HepG2 (cell line): ENCODE measurements around the gene TENM3. TPM values are rescaled to one million over a fixed set of nuclear protein-coding genes. Genes with fewer than 3 reads are reported as not detected.

Source experiments
- ATAC-seq: fragments of 200-7000 bp; cut with Tn5 transposase; 3 replicates; pipeline ENCODE4 v1.9.1; 2020; ENCODE audit warnings: mild to moderate bottlenecking, moderate library complexity
- BruUV-seq: library from RNA; stranded (reverse); fragments of 400-500 nt; replicated peaks from 2 replicates; lab custom pipeline; 2021; lab: Mats Ljungman, UMichigan
- CTCF ChIA-PET: fragments of 300-600 bp; formaldehyde crosslinking; extraction: SDS; loops from one replicate; lab custom pipeline; 2021; ENCODE audit warnings: low total read pairs, inconsistent platforms, low intra/inter-chr PET ratio; lab: Yijun Ruan, JAX
- POLR2A ChIA-PET: fragments of 350-600 bp; sonication (Branson Sonifier 250); formaldehyde crosslinking; loops from one replicate; lab custom pipeline; 2020; ENCODE audit warnings: antibody characterized with exemption, inconsistent platforms; lab: Yijun Ruan, JAX
- DNase-seq: peaks from one replicate; pipeline ENCODE4 v3.0.0-alpha.2; 2015; ENCODE audit warnings: low spot score
- FAIRE-seq: peaks from 3 replicates; lab custom pipeline; 2011; peaks lifted over from hg19 to GRCh38; lab: Jason Lieb, UNC
- H2AFZ ChIP-seq: one replicate; pipeline ENCODE4 v1.6.1; 2011; ENCODE audit warnings: low read length, inconsistent platforms
- H3K27ac ChIP-seq: fragments of 300-600 bp; 3 replicates; pipeline ENCODE4 v1.8.0; 2011; ENCODE audit warnings: mixed run types, mild to moderate bottlenecking, mixed read lengths, low read length, inconsistent platforms; ENCODE audit not compliant: insufficient read depth; ENCODE audit errors: extremely low read length
- H3K27me3 ChIP-seq, 2 experiments: fragments of 200-600 bp in 1 of 2; 2 replicates in 1 of 2; 3 replicates in 1 of 2; pipeline versions ENCODE4 v1.6.0 to v1.8.0; 2011; ENCODE audit warnings: low read length in 2 of 2, mild to moderate bottlenecking in 2 of 2, moderate library complexity in 2 of 2, inconsistent platforms in 1 of 2; ENCODE audit not compliant: insufficient read depth in 2 of 2, control insufficient read depth in 1 of 2
- H3K36me3 ChIP-seq, 2 experiments: fragments of 200-600 bp in 1 of 2; replicated peaks in 1 of 2; 2 replicates in 1 of 2; 3 replicates in 1 of 2; pipeline versions ENCODE4 v1.5.1 to v1.8.0; 2011; ENCODE audit warnings: low read length in 2 of 2, inconsistent platforms in 1 of 2; ENCODE audit not compliant: insufficient read depth in 2 of 2, control insufficient read depth in 1 of 2
- H3K4me1 ChIP-seq: 2 replicates; pipeline ENCODE4 v1.5.1; 2012; ENCODE audit warnings: low read length, inconsistent platforms; ENCODE audit not compliant: insufficient read depth
- H3K4me2 ChIP-seq: 2 replicates; pipeline ENCODE4 v1.6.0; 2011; ENCODE audit warnings: low read depth, low read length, inconsistent platforms
- H3K4me3 ChIP-seq, 3 experiments: fragments of 200-600 bp in 1 of 3; sonication (generic), shearing (Covaris generic) in 1 of 3; replicated peaks in 1 of 3; 2 replicates each; pipeline ENCODE4 v1.5.1; 2011 to 2016; ENCODE audit warnings: low read length in 3 of 3, inconsistent platforms in 2 of 3, low read depth in 2 of 3, mild to moderate bottlenecking in 2 of 3, control low read depth in 1 of 3, mixed read lengths in 1 of 3; ENCODE audit not compliant: insufficient read depth in 1 of 3
- H3K79me2 ChIP-seq: one replicate; pipeline ENCODE4 v1.6.1; 2011; ENCODE audit warnings: low read length, inconsistent platforms; ENCODE audit not compliant: insufficient read depth
- H3K9ac ChIP-seq: 2 replicates; pipeline ENCODE4 v1.6.0; 2011; ENCODE audit warnings: mild to moderate bottlenecking, low read depth, low read length, inconsistent platforms; ENCODE audit not compliant: insufficient read depth
- H3K9me3 ChIP-seq: 2 replicates; pipeline ENCODE4 v1.5.1; 2012; ENCODE audit warnings: mild to moderate bottlenecking, low read length
- H4K20me1 ChIP-seq: 2 replicates; pipeline ENCODE4 v1.6.0; 2011; ENCODE audit warnings: inconsistent platforms, mild to moderate bottlenecking, low read length, moderate library complexity; ENCODE audit not compliant: insufficient read depth
- SMC3 ChIP-seq: IDR thresholded peaks from 2 replicates; pipeline ENCODE4 v1.6.1; 2011; ENCODE audit warnings: low read length, improper control_type of control experiment
- WGBS: methylation state at CpG from one replicate; pipeline ENCODE4 v1.1.6; 2017; ENCODE audit warnings: low lambda C conversion rate; 5-methylcytosine and 5-hydroxymethylcytosine counted together
- in situ Hi-C: cut with HindIII; loops from 2 replicates; pipeline ENCODE4 v1.10.0; 2017; ENCODE audit warnings: low pct_unique_long_range_greater_than_20kb; ENCODE audit not compliant: extremely low pct_ligation_motif_present
- intact Hi-C: fragments of 100-400 bp; cut with micrococcal nuclease; formaldehyde crosslinking; loops from one replicate; pipeline ENCODE4 v1.10.0; 2022; ENCODE audit not compliant: unreplicated experiment
- polyA plus RNA-seq, 8 experiments: library from polyadenylated mRNA; depleted of rRNA in 3 of 8; stranded (reverse) in 7 of 8; unstranded in 1 of 8; fragments of >200 nt; fragmentation: Illumina TruSeq in 4 of 8; extraction: Trizol in 4 of 8; gene quantifications; 2 replicates each; pipeline versions ENCODE4 v1.2.1 to v1.2.3, GENCODE V29; 2011 to 2016; ENCODE audit warnings: low read depth in 4 of 8, missing spikeins in 1 of 8, mixed read lengths in 1 of 8; ENCODE audit not compliant: insufficient read depth in 1 of 8
- total RNA-seq, 5 experiments: library from RNA; depleted of rRNA; stranded (reverse); fragments of >200 nt; fragmentation: Illumina TruSeq; extraction: Trizol; gene quantifications; 2 replicates each; pipeline ENCODE4 v1.2.3, GENCODE V29; 2016; ENCODE audit warnings: low read depth in 1 of 5
- TF ChIP-seq, protein P1 (sequence below), 2 experiments: sonication (generic) in 1 of 2; formaldehyde crosslinking in 1 of 2; IDR thresholded peaks; 2 replicates each; pipeline versions ENCODE4 v1.6.1 to v1.9.0; 2014 to 2022; ENCODE audit warnings: antibody characterized with exemption in 1 of 2, borderline replicate concordance in 1 of 2, inconsistent platforms in 1 of 2, low read depth in 1 of 2, missing genetic modification reagents in 1 of 2
- TF ChIP-seq, protein P2 (sequence below), 2 experiments: fragments of 450-650 bp in 1 of 2; sonication (generic) in 1 of 2; formaldehyde crosslinking in 1 of 2; IDR thresholded peaks; 2 replicates each; pipeline versions ENCODE4 v1.6.1 to v1.8.0; 2016 to 2022; ENCODE audit warnings: antibody characterized with exemption in 1 of 2, mild to moderate bottlenecking in 1 of 2, missing genetic modification reagents in 1 of 2

The TENM3 gene
- total and polyA plus RNA-seq, 2 of the 13 experiments (the other 11 are each of a cell fraction or from before 2014, with no cell fraction given): 0.04 TPM; not detected in 1

DNA sequence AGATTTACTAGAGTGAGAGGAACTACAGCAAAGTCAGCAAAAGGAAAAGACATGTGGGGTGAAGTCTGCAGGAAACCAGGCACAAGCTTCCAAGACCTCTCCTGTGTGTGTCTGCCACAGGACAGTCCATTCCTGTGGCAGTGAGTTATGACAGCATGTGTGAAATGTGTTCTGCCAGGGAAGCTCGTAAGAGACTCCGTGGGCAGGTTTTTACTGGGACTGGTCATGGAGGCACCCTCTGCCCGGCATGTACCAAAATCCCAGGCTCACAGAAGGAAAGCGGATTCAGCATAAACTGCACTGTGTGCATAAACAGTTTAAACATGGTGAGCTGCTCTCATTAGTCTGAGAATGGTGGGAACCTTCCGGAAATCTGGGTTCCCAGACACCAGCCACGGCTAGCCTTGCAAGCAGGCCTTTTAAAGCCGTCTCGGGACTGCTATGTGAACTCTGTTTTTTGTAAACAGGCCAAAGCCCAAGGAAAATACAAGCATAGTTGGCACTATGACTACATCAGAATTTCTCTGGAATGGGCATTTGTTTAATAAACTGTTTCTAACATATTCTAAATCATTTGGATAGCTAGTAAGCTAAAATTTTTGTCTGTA is 288.5 kb downstream of the TENM3 start (continued):
- TF ChIP-seq, protein P1, sequence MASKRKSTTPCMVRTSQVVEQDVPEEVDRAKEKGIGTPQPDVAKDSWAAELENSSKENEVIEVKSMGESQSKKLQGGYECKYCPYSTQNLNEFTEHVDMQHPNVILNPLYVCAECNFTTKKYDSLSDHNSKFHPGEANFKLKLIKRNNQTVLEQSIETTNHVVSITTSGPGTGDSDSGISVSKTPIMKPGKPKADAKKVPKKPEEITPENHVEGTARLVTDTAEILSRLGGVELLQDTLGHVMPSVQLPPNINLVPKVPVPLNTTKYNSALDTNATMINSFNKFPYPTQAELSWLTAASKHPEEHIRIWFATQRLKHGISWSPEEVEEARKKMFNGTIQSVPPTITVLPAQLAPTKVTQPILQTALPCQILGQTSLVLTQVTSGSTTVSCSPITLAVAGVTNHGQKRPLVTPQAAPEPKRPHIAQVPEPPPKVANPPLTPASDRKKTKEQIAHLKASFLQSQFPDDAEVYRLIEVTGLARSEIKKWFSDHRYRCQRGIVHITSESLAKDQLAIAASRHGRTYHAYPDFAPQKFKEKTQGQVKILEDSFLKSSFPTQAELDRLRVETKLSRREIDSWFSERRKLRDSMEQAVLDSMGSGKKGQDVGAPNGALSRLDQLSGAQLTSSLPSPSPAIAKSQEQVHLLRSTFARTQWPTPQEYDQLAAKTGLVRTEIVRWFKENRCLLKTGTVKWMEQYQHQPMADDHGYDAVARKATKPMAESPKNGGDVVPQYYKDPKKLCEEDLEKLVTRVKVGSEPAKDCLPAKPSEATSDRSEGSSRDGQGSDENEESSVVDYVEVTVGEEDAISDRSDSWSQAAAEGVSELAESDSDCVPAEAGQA (IDR thresholded peaks at IDR 0.05; ENCODE audit: low read depth): no peak
- TF ChIP-seq, protein P1 (CRISPR knock-in tag; IDR thresholded peaks at IDR 0.05; ENCODE audit: borderline replicate concordance): no peak

DNA sequence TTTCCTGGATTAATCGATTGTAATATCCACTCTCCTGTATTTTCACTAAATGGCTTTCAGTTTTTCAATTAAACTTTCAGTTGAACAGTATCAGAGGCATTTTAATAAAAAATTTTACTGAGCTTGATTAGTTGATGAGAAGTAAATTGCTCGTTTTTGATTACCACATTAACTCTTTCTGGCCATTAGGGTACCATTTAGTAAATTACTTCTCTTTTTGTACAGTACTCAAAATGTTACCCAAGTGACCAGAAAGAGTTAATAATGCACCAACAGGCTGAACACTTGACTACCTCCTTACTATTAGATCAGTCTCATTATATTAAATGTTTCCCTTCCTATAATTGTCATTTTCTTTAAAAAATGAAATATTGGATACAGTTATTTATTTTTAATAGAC is 289.2 kb downstream of the TENM3 start:
- H3K4me1 ChIP-seq: no peaks in the 10 kb centered on the region
- intact Hi-C loops (no loop called here), in situ Hi-C loops (no loop called here)
- H3K4me2 ChIP-seq: no peak overlapping the region
- CTCF ChIA-PET: no interaction called here
- FAIRE-seq (no peak), DNase-seq (no peak), ATAC-seq (no peak)
- H2AFZ ChIP-seq: no peak overlapping the region
- H3K27ac ChIP-seq: no peak overlapping the region
- no peak overlapping the region for H3K9ac ChIP-seq
- no peaks in the 10 kb centered on the region for H3K9me3 ChIP-seq
- H3K27me3 ChIP-seq: no peaks in the 10 kb centered on the region
- H3K4me3 ChIP-seq: no peak overlapping the region
- POLR2A ChIA-PET: no interaction called here
- 3% methylated on average over 2 of the region's 2 CpGs for WGBS
- no TSS peak for BruUV-seq
- no peaks in the 10 kb centered on the region for H3K79me2 ChIP-seq
- H3K36me3 ChIP-seq: no peaks in the 10 kb centered on the region
- no peaks in the 10 kb centered on the region for H4K20me1 ChIP-seq
- TF ChIP-seq SMC3: no peak
- TF ChIP-seq, protein P2, sequence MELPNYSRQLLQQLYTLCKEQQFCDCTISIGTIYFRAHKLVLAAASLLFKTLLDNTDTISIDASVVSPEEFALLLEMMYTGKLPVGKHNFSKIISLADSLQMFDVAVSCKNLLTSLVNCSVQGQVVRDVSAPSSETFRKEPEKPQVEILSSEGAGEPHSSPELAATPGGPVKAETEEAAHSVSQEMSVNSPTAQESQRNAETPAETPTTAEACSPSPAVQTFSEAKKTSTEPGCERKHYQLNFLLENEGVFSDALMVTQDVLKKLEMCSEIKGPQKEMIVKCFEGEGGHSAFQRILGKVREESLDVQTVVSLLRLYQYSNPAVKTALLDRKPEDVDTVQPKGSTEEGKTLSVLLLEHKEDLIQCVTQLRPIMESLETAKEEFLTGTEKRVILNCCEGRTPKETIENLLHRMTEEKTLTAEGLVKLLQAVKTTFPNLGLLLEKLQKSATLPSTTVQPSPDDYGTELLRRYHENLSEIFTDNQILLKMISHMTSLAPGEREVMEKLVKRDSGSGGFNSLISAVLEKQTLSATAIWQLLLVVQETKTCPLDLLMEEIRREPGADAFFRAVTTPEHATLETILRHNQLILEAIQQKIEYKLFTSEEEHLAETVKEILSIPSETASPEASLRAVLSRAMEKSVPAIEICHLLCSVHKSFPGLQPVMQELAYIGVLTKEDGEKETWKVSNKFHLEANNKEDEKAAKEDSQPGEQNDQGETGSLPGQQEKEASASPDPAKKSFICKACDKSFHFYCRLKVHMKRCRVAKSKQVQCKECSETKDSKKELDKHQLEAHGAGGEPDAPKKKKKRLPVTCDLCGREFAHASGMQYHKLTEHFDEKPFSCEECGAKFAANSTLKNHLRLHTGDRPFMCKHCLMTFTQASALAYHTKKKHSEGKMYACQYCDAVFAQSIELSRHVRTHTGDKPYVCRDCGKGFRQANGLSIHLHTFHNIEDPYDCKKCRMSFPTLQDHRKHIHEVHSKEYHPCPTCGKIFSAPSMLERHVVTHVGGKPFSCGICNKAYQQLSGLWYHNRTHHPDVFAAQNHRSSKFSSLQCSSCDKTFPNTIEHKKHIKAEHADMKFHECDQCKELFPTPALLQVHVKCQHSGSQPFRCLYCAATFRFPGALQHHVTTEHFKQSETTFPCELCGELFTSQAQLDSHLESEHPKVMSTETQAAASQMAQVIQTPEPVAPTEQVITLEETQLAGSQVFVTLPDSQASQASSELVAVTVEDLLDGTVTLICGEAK (IDR thresholded peaks at IDR 0.05): no peak
- TF ChIP-seq, protein P2 (CRISPR knock-in tag; IDR thresholded peaks at IDR 0.05): no peak
